ENCODE measurements around the gene LAMB1.

LAMB1 gene

GRCh38 chr7:108002726-108003598 lies at the start of gene LAMB1:
Gene LAMB1 (minus strand): TSS chr7:108003161. CDS start chr7:108002885, 276 bp downstream.
- no peak for DNase-seq (ENCODE audit: low read depth)
- TF ChIP-seq CTCF (IDR thresholded peaks at IDR 0.05; ENCODE audit: control insufficient read depth, insufficient read depth, low read depth, low read length, missing control alignments) = no peak
- peak within 1 kb of the TSS; percentile 78 for H3K4me3 ChIP-seq (ENCODE audit: control insufficient read depth, low read depth, low read length)

- TF ChIP-seq CTCF (IDR thresholded peaks at IDR 0.05; ENCODE audit: control insufficient read depth, insufficient read depth, low read depth, low read length, missing control alignments) = no peak
Measured at GRCh38 chr7:108051454-108051853, 48.5 kb upstream of the LAMB1 start.

GRCh38 chr7:108049962-108050361 lies 47.0 kb upstream of the LAMB1 start:
- DNase-seq (ENCODE audit: low read depth) = no peak
- no peak overlapping the region for H3K4me3 ChIP-seq (ENCODE audit: control insufficient read depth, low read depth, low read length)
- no peak for TF ChIP-seq CTCF (IDR thresholded peaks at IDR 0.05; ENCODE audit: control insufficient read depth, insufficient read depth, low read depth, low read length, missing control alignments)

More at GRCh38 chr7:108051454-108051853, 48.5 kb upstream of the LAMB1 start:
- no peak overlapping the region for H3K4me3 ChIP-seq (ENCODE audit: control insufficient read depth, low read depth, low read length)
- DNase-seq (ENCODE audit: low read depth) = no peak

- TF ChIP-seq CTCF (IDR thresholded peaks at IDR 0.05; ENCODE audit: control insufficient read depth, insufficient read depth, low read depth, low read length, missing control alignments) = no peak
- H3K4me3 ChIP-seq (ENCODE audit: control insufficient read depth, low read depth, low read length) = no peak overlapping the region
- DNase-seq (ENCODE audit: low read depth) = no peak
Measured at GRCh38 chr7:108048422-108048821, 45.5 kb upstream of the LAMB1 start.

- no peak overlapping the region for H3K4me3 ChIP-seq (ENCODE audit: control insufficient read depth, low read depth, low read length)
- no peak for TF ChIP-seq CTCF (IDR thresholded peaks at IDR 0.05; ENCODE audit: control insufficient read depth, insufficient read depth, low read depth, low read length, missing control alignments)
- DNase-seq (ENCODE audit: low read depth) = no peak
Measured at GRCh38 chr7:108046952-108047506, 44.1 kb upstream of the LAMB1 start.

- DNase-seq (ENCODE audit: low read depth) = no peak
- TF ChIP-seq CTCF (IDR thresholded peaks at IDR 0.05; ENCODE audit: control insufficient read depth, insufficient read depth, low read depth, low read length, missing control alignments) = no peak
- H3K4me3 ChIP-seq (ENCODE audit: control insufficient read depth, low read depth, low read length) = no peak overlapping the region
Measured at GRCh38 chr7:108045669-108046068, 42.7 kb upstream of the LAMB1 start.

Data from AG09309 (cell line).